GM12801 (cell line): Measurements from ENCODE around the gene JADE3.

Experiments
- TF ChIP-seq, protein P1 (sequence below): IDR thresholded peaks from one replicate; pipeline ENCODE4 v1.5.1; 2011; ENCODE audit warnings: control low read depth; ENCODE audit not compliant: insufficient read length; ENCODE audit errors: extremely low read depth

The JADE3 gene

DNA sequence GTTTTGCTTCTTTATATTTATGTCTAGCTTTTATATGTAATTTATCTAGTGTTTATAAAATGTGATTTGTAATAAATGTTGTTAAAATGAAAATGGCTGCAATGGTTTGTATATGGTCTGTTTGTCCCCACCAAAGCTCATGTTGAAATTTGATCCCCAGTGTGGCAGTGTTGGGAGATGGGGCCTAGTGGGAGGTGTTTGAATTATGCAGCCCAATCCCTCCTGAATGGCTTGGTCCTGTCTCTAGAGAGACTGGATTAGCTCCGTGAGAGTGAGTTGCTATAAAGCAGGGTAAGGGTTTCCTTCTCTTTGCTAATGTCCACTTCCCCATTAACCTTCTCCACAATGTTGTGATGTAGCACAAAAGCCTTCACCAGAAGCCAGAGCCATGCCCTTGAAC is 30.0 kb upstream of the JADE3 start:
- TF ChIP-seq, protein P1, sequence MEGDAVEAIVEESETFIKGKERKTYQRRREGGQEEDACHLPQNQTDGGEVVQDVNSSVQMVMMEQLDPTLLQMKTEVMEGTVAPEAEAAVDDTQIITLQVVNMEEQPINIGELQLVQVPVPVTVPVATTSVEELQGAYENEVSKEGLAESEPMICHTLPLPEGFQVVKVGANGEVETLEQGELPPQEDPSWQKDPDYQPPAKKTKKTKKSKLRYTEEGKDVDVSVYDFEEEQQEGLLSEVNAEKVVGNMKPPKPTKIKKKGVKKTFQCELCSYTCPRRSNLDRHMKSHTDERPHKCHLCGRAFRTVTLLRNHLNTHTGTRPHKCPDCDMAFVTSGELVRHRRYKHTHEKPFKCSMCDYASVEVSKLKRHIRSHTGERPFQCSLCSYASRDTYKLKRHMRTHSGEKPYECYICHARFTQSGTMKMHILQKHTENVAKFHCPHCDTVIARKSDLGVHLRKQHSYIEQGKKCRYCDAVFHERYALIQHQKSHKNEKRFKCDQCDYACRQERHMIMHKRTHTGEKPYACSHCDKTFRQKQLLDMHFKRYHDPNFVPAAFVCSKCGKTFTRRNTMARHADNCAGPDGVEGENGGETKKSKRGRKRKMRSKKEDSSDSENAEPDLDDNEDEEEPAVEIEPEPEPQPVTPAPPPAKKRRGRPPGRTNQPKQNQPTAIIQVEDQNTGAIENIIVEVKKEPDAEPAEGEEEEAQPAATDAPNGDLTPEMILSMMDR, result no peak

DNA sequence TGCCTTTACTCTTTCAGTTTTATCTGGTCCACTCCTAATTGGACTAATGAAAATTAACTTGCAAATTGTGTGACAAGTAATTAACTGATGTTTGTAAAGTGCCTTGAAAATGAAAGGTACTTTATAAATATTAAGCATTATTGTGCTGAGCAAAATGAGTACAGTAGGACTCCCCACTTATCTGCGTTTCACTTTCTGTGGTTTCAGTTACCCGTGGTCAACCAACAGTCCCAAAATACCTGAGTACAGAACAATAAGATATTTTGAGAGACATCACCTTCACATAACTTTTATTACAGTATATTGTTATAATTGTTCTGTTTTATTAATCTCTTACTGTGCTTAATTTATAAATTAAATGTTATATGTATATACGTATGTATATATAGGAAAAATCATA is 27.4 kb upstream of the JADE3 start:
- TF ChIP-seq, protein P1, result no peak

DNA sequence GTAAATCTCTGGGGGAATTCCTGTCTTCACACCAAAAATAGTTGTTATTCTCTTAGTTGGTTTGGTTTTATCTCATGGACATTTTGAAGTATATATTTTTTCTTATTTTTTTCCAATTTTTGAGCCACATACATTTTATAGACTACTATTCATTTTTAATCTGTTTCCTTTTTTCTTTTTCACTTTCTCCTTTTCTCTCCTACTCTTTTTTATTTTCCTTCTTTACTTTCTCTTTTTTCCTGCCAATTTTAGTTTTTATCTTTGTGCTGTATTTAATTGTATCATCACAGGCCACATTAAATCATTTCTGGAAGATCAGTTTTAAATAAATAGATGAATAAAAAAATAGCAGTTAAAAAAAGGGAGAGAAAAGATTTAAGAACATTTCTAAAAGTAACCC is 14.0 kb upstream of the JADE3 start:
- TF ChIP-seq, protein P1, result no peak

DNA sequence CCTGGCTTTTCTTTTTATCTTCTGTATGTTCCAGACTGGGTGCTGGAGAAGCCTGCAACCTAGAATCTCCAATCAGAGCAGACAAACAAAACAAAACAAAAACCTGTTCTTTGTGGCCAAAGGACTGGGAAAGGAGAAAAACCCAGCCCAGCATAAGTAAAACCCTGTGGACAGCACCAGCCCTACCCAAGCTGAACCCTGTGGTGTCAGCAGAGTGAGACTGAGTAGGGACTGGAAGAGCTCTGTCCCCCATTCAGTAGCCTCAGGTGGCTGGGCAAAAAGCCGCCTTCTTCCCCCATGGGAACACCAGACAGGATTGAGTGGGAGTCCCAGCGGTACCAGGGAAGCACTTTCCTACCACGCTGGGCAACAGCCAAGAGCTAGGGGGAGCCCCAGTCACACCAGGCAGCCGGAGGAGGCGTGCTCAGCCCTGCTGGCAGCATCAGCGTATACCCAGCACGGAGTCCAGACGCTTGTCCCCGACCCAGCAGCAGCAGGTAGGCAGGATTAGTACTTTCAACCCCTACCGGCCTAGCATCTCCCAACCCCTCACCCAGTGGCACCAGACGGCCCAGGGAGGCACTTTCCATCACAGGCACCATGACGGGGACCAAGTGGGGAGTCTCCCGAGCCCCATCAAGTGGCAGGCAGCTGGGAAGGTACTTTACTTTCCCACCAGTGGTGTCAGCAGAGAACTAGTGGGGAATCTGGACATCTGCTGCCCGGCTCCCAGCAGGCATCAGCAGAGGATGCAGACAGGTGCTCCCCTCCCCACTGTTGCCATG is 8.6 kb upstream of the JADE3 start:
- TF ChIP-seq, protein P1, result no peak

DNA sequence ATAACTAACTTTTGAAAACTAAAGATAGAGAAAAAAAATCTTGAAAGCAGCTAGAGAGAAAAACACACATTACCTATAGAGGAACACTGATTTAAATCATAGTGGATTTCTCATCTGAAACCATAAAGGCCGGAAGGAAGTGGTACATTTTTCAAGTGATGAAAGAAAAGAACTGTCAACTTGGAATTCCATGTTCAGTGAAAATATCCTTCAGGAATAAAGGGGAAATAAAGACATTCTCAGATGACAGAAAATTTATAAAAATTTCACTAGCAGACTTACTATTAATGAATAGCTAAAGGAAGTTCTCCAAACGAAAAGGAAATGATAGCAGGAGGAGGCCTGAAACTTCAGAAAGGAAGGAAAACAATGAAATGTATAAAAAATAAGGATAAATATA is 7.6 kb upstream of the JADE3 start:
- TF ChIP-seq, protein P1, result no peak

DNA sequence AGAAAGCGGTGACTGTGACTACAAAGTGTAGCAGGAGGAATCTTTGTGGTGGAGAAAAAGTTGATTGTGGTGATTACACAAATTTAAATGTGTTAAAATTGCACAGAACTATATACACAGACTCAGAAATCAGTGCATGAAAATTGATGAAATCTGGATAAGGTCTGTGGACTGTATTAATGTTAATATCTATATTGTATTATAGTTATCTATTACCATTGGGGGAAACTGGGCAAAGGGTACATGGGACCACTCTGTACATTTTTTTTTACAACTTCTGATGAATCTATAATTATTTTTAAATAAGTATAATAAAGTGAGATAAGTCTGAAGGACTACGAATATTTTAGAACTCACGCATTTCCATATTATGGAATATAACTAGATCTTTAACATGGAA is 1.8 kb upstream of the JADE3 start:
- TF ChIP-seq, protein P1, result no peak

DNA sequence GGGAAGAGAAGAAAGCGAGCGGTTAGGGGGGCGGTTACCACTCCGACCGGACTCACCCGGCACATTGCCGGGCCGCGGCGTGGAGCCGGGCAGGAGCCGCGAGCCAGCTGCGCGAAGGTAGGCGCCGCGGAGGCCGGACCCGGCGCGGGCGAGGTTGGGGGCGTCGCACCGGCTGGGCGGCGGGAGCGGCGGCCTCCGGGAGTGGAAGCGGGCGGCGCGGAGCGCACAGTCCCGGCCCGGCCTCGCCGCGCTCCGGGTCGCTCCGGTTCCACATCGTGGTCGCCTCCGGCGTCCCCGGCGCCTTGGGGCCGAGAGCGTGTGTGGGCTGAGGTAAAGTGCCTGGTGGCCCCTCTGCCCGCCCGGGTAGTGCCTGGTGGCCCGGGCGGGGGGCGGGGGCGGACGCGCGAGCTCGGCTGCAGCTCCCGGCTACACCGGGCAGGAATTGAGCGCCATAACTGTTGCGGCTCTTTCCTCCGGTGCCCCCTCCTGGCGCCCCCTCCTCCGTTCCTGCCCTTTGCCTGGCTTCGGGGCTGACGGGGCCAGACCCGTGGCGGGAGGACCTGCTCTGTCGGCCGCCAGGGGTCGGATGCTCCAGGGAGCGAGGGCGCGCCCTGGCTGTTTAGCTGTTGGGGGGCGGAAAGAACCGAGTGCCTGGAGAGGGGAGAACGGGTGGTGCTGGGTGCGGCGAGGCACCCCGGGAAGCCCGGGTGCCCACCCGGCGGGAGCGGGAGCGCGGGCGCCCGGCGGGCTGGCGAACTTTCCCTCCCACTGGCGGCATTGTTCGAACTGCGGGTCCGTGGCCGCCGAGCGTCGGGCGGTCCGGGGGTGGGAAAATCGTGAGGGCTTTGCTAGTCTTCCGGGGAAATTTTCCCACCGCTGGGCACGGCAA is 626 bp downstream of the JADE3 start:
- TF ChIP-seq, protein P1, result no peak
